IMR-90 (cell line): ENCODE measurements around the gene ATPAF2. TPM values are rescaled to one million over a fixed set of nuclear protein-coding genes. Genes with fewer than 3 reads are reported as not detected.

ENCODE experiments used
- ATAC-seq: fragments of 200-7000 bp; cut with Tn5 transposase; 2 replicates; pipeline ENCODE4 v1.9.1; 2020; ENCODE audit warnings: low read depth, mild to moderate bottlenecking, moderate library complexity
- BruUV-seq: library from RNA; stranded (reverse); fragments of 400-500 nt; replicated peaks from 2 replicates; lab custom pipeline; 2021; lab: Mats Ljungman, UMichigan
- CTCF ChIA-PET: fragments of 300-600 bp; formaldehyde crosslinking; extraction: SDS; loops from one replicate; lab custom pipeline; 2021; ENCODE audit warnings: antibody characterized with exemption; lab: Yijun Ruan, JAX
- POLR2A ChIA-PET: fragments of 300-600 bp; sonication (Branson Sonifier 250); formaldehyde crosslinking; loops from one replicate; lab custom pipeline; 2022; ENCODE audit warnings: antibody characterized with exemption; ENCODE audit not compliant: unreplicated experiment; lab: Charles Lee
- DNase-seq: peaks from one replicate; pipeline ENCODE4 v3.0.0; 2013
- H2AFZ ChIP-seq: replicated peaks from 2 replicates; pipeline ENCODE3; 2013; ENCODE audit warnings: low read length, mild to moderate bottlenecking; ENCODE audit not compliant: poor library complexity
- H2AK5ac ChIP-seq: 2 replicates; pipeline ENCODE4 v1.6.1; 2013; ENCODE audit warnings: low read depth, low read length, inconsistent platforms
- H2AK9ac ChIP-seq: replicated peaks from 2 replicates; pipeline ENCODE3; 2013; ENCODE audit warnings: mild to moderate bottlenecking, low read depth, low read length, moderate library complexity; ENCODE audit not compliant: poor library complexity
- H2BK120ac ChIP-seq: 2 replicates; pipeline ENCODE4 v1.6.1; 2013; ENCODE audit warnings: low read depth, low read length, inconsistent platforms
- H2BK15ac ChIP-seq: 3 replicates; pipeline ENCODE4 v1.6.1; 2013; ENCODE audit warnings: low read depth, low read length, inconsistent platforms
- H2BK20ac ChIP-seq: 2 replicates; pipeline ENCODE4 v1.6.1; 2013; ENCODE audit warnings: low read depth, mild to moderate bottlenecking, inconsistent platforms, low read length, moderate library complexity
- H2BK5ac ChIP-seq: 2 replicates; pipeline ENCODE4 v1.6.1; 2013; ENCODE audit warnings: mild to moderate bottlenecking, low read depth, low read length, inconsistent platforms; ENCODE audit not compliant: poor library complexity, severe bottlenecking
- H3K14ac ChIP-seq: replicated peaks from 2 replicates; pipeline ENCODE4 v1.6.1; 2013; ENCODE audit warnings: low read depth, low read length, inconsistent platforms
- H3K18ac ChIP-seq: 2 replicates; pipeline ENCODE4 v1.6.1; 2013; ENCODE audit warnings: low read depth, low read length, control low read depth
- H3K23ac ChIP-seq: 2 replicates; pipeline ENCODE4 v1.6.1; 2013; ENCODE audit warnings: low read depth, low read length, inconsistent platforms
- H3K27ac ChIP-seq: 2 replicates; pipeline ENCODE4 v1.5.1; 2013; ENCODE audit warnings: mild to moderate bottlenecking, control low read depth, low read length; ENCODE audit not compliant: insufficient read depth
- H3K27me3 ChIP-seq: 2 replicates; pipeline ENCODE4 v1.6.1; 2013; ENCODE audit warnings: low read length; ENCODE audit not compliant: control insufficient read depth, insufficient read depth
- H3K36me3 ChIP-seq: 2 replicates; pipeline ENCODE4 v1.6.1; 2013; ENCODE audit warnings: low read length, mixed read lengths; ENCODE audit not compliant: control insufficient read depth, insufficient read depth
- H3K4ac ChIP-seq: 2 replicates; pipeline ENCODE4 v1.6.1; 2013; ENCODE audit warnings: low read depth, low read length, inconsistent platforms
- H3K4me1 ChIP-seq: 2 replicates; pipeline ENCODE4 v1.6.1; 2013; ENCODE audit warnings: low read length, mixed read lengths; ENCODE audit not compliant: control insufficient read depth, insufficient read depth
- H3K4me2 ChIP-seq: 2 replicates; pipeline ENCODE4 v1.6.1; 2013; ENCODE audit warnings: low read depth, mild to moderate bottlenecking, control low read depth, low read length, moderate library complexity
- H3K4me3 ChIP-seq: 2 replicates; pipeline ENCODE4 v1.5.1; 2013; ENCODE audit warnings: low read depth, mild to moderate bottlenecking, control low read depth, low read length, moderate library complexity; ENCODE audit not compliant: insufficient read depth
- H3K56ac ChIP-seq: 2 replicates; pipeline ENCODE4 v1.6.1; 2013; ENCODE audit warnings: low read length, inconsistent platforms; ENCODE audit not compliant: insufficient read depth; ENCODE audit errors: extremely low read depth
- H3K79me1 ChIP-seq, 2 experiments: 2 replicates each; pipeline ENCODE4 v1.6.1; 2013; ENCODE audit warnings: low read length in 2 of 2, inconsistent platforms in 1 of 2, low read depth in 1 of 2
- H3K9ac ChIP-seq: 2 replicates; pipeline ENCODE4 v1.6.1; 2013; ENCODE audit warnings: low read depth, low read length, control low read depth
- H3K9me1 ChIP-seq: 2 replicates; pipeline ENCODE4 v1.6.1; 2013; ENCODE audit warnings: low read length, inconsistent platforms; ENCODE audit not compliant: insufficient read depth
- H3K9me3 ChIP-seq: 2 replicates; pipeline ENCODE4 v1.6.1; 2013; ENCODE audit warnings: low read length; ENCODE audit not compliant: control insufficient read depth, insufficient read depth
- H4K20me1 ChIP-seq: 2 replicates; pipeline ENCODE4 v1.6.1; 2013; ENCODE audit warnings: low read length, inconsistent platforms; ENCODE audit not compliant: insufficient read depth
- H4K5ac ChIP-seq: 2 replicates; pipeline ENCODE4 v1.6.1; 2013; ENCODE audit warnings: mild to moderate bottlenecking, low read depth, low read length, control low read depth
- H4K8ac ChIP-seq, 2 experiments: 2 replicates each; pipeline ENCODE4 v1.6.1; 2013; ENCODE audit warnings: low read depth in 2 of 2, low read length in 2 of 2, control low read depth in 1 of 2, inconsistent platforms in 1 of 2
- H4K91ac ChIP-seq: 2 replicates; pipeline ENCODE4 v1.6.1; 2013; ENCODE audit warnings: low read depth, low read length, inconsistent platforms; ENCODE audit not compliant: insufficient read depth
- RCOR1 ChIP-seq: IDR thresholded peaks from 2 replicates; pipeline ENCODE4 v1.6.1; 2012; ENCODE audit warnings: mild to moderate bottlenecking, low read length, improper control_type of control experiment; ENCODE audit not compliant: insufficient replicate concordance
- WGBS, 2 experiments: methylation state at CpG; one replicate each; pipeline versions ENCODE4 v1.1.5 to v1.1.7; 2013; ENCODE audit warnings: missing lambda C conversion rate in 2 of 2; ENCODE audit not compliant: insufficient read length in 1 of 2; ENCODE audit errors: extremely low coverage in 2 of 2; 5-methylcytosine and 5-hydroxymethylcytosine counted together
- dilution Hi-C: fragments of 300-500 bp; cut with HindIII; formaldehyde crosslinking; loops from one replicate; pipeline ENCODE4 v1.14.3; 2018; ENCODE audit warnings: low sequenced_read_pairs; ENCODE audit not compliant: unreplicated experiment
- in situ Hi-C: fragments of 300-500 bp; cut with MboI; formaldehyde crosslinking; loops from 3 replicates; pipeline ENCODE4 v1.14.3; 2019; ENCODE audit warnings: low sequenced_read_pairs, inconsistent platforms, mixed read lengths
- intact Hi-C: fragments of 100-400 bp; cut with micrococcal nuclease; formaldehyde crosslinking; loops from 2 replicates; pipeline ENCODE4 v1.10.0; 2022
- polyA plus RNA-seq, 3 experiments: library from polyadenylated mRNA; depleted of rRNA; stranded (reverse); fragments of >200 nt; gene quantifications; 2 replicates each; pipeline ENCODE4 v1.2.3, GENCODE V29; 2012; ENCODE audit warnings: low replicate concordance in 1 of 3
- total RNA-seq: library from RNA; depleted of rRNA; stranded (reverse); fragments of >200 nt; gene quantifications from 2 replicates; pipeline ENCODE4 v1.2.3, GENCODE V29; 2012

The ATPAF2 gene
- total and polyA plus RNA-seq, 2 of the 4 experiments (the other 2 are of a cell fraction) = 19.5 to 27.6 TPM

GRCh38 chr17:18000030-18000408 is 38.9 kb downstream of the ATPAF2 start:
- Histone ChIP-seq H3K18ac (no peak overlapping the region), H4K8ac (no peak overlapping the region), H3K23ac (no peak overlapping the region), H3K14ac (no peak overlapping the region), H3K36me3 (no peaks in the 10 kb centered on the region), H2BK120ac (no peak overlapping the region), H3K4me1 (peaks cover 2% of the 10 kb centered on the region; the same call in 1 of the 2 replicates), H3K4me2 (no peak overlapping the region), H3K27ac (no peak overlapping the region), H4K20me1 (no peaks in the 10 kb centered on the region), H3K4ac (no peak overlapping the region), H3K79me1 (no peaks in the 10 kb centered on the region), H3K9me3 (no peaks in the 10 kb centered on the region), H3K56ac (no peak overlapping the region), H2AK9ac (no peak overlapping the region), H3K9ac (no peak overlapping the region), H3K4me3 (no peak overlapping the region), H4K5ac (no peak overlapping the region), H2BK15ac (no peak overlapping the region), H4K91ac (no peak overlapping the region), H2AFZ (no peak overlapping the region), H2BK5ac (no peak overlapping the region), H2BK20ac (no peak overlapping the region), H3K9me1 (peaks cover 11% of the 10 kb centered on the region), H2AK5ac (no peak overlapping the region), H3K27me3 (no peaks in the 10 kb centered on the region)
- ATAC-seq = no peak
- TF ChIP-seq RCOR1 = no peak
- no TSS peak for BruUV-seq
- intact Hi-C loops = no loop called here
- 86% methylated on average over 1 of the region's 8 CpGs; no CpG with 5 or more reads in 1 of the 2 experiments for WGBS, 2 experiments
- dilution Hi-C loops = no loop called here
- DNase-seq = no peak
- ChIA-PET POLR2A (no interaction called here), CTCF (no interaction called here)
- in situ Hi-C loops = no loop called here
